ENCODE results near the gene KRTAP1-1.

KRTAP1-1 gene

DNA sequence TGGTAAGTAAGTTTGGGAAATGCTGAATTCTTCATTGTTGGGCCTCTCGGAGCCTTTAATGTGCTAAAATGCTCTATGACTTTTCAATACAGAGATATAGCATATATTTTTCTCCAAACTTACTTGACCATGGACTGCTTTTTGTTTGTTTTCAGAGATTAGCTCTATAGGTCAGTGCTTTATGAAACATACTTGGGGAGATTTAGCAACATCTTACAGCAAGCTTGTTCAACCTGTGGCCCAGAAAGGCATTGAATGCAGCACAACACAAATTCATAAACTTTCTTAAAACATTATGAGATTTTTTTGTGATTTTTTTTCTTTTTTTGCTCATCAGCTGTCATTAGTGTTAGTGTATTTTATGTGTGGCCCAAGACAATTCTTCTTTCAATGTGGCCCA lies 31.3 kb downstream of the KRTAP1-1 start:
- TF ChIP-seq SIN3A (IDR thresholded peaks at IDR 0.05; ENCODE audit: borderline replicate concordance, insufficient read depth, low read length) (no peak), FOXP2 (optimal IDR thresholded peaks at IDR 0.05; ENCODE audit: borderline replicate concordance, extremely low read depth, extremely low read length, insufficient read depth) (no peak), POLR2AphosphoS5 (IDR thresholded peaks at IDR 0.05; ENCODE audit: low read depth, low read length) (no peak), TAF1 (IDR thresholded peaks at IDR 0.05; ENCODE audit: borderline replicate concordance, insufficient read depth, low read length) (no peak)
- TF ChIP-seq, protein P1, sequence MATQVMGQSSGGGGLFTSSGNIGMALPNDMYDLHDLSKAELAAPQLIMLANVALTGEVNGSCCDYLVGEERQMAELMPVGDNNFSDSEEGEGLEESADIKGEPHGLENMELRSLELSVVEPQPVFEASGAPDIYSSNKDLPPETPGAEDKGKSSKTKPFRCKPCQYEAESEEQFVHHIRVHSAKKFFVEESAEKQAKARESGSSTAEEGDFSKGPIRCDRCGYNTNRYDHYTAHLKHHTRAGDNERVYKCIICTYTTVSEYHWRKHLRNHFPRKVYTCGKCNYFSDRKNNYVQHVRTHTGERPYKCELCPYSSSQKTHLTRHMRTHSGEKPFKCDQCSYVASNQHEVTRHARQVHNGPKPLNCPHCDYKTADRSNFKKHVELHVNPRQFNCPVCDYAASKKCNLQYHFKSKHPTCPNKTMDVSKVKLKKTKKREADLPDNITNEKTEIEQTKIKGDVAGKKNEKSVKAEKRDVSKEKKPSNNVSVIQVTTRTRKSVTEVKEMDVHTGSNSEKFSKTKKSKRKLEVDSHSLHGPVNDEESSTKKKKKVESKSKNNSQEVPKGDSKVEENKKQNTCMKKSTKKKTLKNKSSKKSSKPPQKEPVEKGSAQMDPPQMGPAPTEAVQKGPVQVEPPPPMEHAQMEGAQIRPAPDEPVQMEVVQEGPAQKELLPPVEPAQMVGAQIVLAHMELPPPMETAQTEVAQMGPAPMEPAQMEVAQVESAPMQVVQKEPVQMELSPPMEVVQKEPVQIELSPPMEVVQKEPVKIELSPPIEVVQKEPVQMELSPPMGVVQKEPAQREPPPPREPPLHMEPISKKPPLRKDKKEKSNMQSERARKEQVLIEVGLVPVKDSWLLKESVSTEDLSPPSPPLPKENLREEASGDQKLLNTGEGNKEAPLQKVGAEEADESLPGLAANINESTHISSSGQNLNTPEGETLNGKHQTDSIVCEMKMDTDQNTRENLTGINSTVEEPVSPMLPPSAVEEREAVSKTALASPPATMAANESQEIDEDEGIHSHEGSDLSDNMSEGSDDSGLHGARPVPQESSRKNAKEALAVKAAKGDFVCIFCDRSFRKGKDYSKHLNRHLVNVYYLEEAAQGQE (IDR thresholded peaks at IDR 0.05; ENCODE audit: insufficient read depth in 1 of 2, low read depth in 2 of 2, low read length in 2 of 2): no peak

DNA sequence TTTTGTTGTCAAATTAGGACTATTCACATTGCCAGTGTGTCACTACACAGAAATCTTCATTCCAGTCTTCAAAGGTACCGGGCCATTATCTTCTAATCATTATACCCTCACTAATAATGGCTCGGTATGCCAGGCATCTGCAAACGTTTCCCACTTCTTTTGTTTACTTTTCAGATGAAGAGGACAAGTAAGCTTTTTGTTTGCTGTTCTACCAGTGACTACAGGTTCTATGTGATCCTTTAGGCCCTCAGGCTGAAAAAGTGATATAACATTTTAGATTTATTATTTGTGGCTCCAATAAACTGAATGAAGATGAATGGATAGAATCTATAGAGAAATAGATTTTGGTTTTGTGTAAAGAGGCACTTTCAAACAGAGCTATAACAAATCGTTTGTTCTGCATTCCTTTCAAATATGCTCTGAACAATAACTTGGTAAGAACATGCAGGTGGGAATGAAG lies 31.9 kb downstream of the KRTAP1-1 start:
- TF ChIP-seq FOXP2 (optimal IDR thresholded peaks at IDR 0.05; ENCODE audit: borderline replicate concordance, extremely low read depth, extremely low read length, insufficient read depth) (no peak), POLR2AphosphoS5 (IDR thresholded peaks at IDR 0.05; ENCODE audit: low read depth, low read length) (no peak), TAF1 (IDR thresholded peaks at IDR 0.05; ENCODE audit: borderline replicate concordance, insufficient read depth, low read length) (no peak), SIN3A (IDR thresholded peaks at IDR 0.05; ENCODE audit: borderline replicate concordance, insufficient read depth, low read length) (no peak)
- TF ChIP-seq, protein P1 (IDR thresholded peaks at IDR 0.05; ENCODE audit: insufficient read depth in 1 of 2, low read depth in 2 of 2, low read length in 2 of 2): no peak

DNA sequence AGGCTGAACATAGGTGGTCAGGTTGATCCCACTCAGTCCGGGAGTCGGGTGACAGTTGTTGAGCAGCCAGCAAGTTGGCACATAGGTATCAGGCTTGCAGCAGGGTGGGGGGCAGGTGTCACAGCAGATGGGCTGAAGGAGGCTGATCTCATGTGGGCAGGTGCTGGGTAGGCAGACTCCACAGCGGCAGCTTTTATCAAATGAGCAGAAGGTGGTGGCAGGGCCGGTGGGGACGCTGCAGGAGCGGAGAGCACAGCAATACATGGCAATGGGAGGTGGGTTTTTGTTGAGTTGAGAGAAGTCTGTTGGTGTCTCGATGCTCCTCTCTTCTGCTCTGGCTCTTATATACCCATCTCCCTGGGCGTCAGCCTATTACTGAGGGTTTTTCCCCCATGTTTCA lies 32.4 kb downstream of the KRTAP1-1 start, which contains the start of gene KRTAP3-1:
Gene KRTAP3-1 (minus strand): TSS at position 318 of the 400 bp plus-strand sequence. CDS start 54 bp downstream, at position 264.
- TF ChIP-seq SIN3A (IDR thresholded peaks at IDR 0.05; ENCODE audit: borderline replicate concordance, insufficient read depth, low read length): no peak
- no peak for TF ChIP-seq POLR2AphosphoS5 (IDR thresholded peaks at IDR 0.05; ENCODE audit: low read depth, low read length)
- no peak for TF ChIP-seq TAF1 (IDR thresholded peaks at IDR 0.05; ENCODE audit: borderline replicate concordance, insufficient read depth, low read length)
- no peak for TF ChIP-seq FOXP2 (optimal IDR thresholded peaks at IDR 0.05; ENCODE audit: borderline replicate concordance, extremely low read depth, extremely low read length, insufficient read depth)
- TF ChIP-seq, protein P1 (IDR thresholded peaks at IDR 0.05; ENCODE audit: insufficient read depth in 1 of 2, low read depth in 2 of 2, low read length in 2 of 2): no peak

DNA sequence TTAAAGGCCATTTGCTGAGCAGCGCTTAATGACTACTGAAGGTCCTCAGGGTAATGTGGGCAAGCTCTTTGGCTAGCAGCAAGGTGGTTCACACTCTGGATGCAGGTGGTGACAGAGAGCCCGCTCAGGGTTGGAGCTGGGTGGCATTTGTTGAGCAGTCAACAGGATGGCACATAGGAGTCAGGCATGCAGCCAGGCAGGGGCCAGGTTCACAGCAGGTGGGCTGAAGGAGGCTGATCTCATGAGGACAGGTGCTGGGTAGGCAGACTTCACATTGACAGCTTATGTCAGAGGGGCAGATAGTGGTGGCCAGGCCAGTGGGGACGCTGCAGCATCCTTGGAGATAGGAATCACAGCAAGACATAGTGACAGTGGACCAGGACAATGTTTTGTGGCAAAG lies 36.9 kb downstream of the KRTAP1-1 start:
- TF ChIP-seq, protein P1 (IDR thresholded peaks at IDR 0.05; ENCODE audit: insufficient read depth in 1 of 2, low read depth in 2 of 2, low read length in 2 of 2): no peak

DNA sequence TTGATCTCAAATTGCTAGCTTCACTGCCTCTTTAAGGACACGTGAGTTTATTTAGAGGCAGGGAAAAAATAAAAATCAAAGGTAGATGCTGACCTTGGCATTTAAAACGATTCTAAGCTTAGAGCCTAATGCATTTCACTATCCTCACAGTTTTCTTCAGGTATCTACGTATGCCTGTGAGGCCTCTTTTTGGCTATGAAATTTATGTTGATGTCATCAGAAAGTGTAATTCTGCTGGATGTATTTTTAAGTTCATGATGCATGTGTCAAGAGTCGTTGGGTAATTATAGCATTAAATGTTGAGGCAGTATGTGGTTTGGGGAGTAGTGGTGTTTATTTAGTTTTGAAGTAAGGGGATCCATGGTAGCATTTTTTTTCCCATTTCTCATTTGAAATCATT lies 37.3 kb downstream of the KRTAP1-1 start:
- no peak for TF ChIP-seq TAF1 (IDR thresholded peaks at IDR 0.05; ENCODE audit: borderline replicate concordance, insufficient read depth, low read length)
- TF ChIP-seq FOXP2 (optimal IDR thresholded peaks at IDR 0.05; ENCODE audit: borderline replicate concordance, extremely low read depth, extremely low read length, insufficient read depth): no peak
- TF ChIP-seq SIN3A (IDR thresholded peaks at IDR 0.05; ENCODE audit: borderline replicate concordance, insufficient read depth, low read length): no peak
- TF ChIP-seq, protein P1 (IDR thresholded peaks at IDR 0.05; ENCODE audit: insufficient read depth in 1 of 2, low read depth in 2 of 2, low read length in 2 of 2): no peak
- TF ChIP-seq POLR2AphosphoS5 (IDR thresholded peaks at IDR 0.05; ENCODE audit: low read depth, low read length): no peak

All from PFSK-1 (cell line).